HFF-Myc (cell line): Measurements from ENCODE around the gene CTNND2.

Experiments
- DNase-seq: peaks from one replicate; pipeline ENCODE4 v3.0.0-alpha.2; 2011; ENCODE audit warnings: low read depth; ENCODE audit errors: extremely low read depth
- H3K4me3 ChIP-seq: replicated peaks from 2 replicates; pipeline ENCODE4 v1.5.1; 2011; ENCODE audit warnings: low read depth, mild to moderate bottlenecking, control low read depth, low read length
- TF ChIP-seq, protein P1 (sequence below): IDR thresholded peaks from 2 replicates; pipeline ENCODE4 v1.5.1; 2012; ENCODE audit warnings: mild to moderate bottlenecking, low read depth, low read length, control low read depth; ENCODE audit errors: missing control alignments

The CTNND2 gene

DNA sequence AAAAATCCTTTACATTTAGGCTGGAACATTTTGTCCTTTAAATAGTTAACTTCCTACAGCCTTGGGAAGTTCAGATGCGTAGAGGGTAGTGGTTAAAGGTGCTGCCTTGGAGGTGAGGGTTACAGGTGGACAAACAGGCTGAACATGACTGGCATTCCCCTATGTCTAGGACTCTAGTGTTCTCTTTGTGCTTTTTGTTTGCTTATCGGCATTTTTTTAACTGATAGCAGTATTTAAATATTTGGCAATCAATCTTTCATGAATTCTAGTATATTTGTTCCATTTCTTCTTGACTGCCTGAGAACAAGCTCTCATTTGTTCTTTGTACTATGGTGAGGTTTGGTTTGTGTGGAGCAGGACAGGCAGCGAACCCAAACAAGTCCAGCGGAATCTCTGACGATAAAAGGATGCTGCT lies 307.6 kb downstream of the CTNND2 start:
- no peak overlapping the region for H3K4me3 ChIP-seq
- TF ChIP-seq, protein P1, sequence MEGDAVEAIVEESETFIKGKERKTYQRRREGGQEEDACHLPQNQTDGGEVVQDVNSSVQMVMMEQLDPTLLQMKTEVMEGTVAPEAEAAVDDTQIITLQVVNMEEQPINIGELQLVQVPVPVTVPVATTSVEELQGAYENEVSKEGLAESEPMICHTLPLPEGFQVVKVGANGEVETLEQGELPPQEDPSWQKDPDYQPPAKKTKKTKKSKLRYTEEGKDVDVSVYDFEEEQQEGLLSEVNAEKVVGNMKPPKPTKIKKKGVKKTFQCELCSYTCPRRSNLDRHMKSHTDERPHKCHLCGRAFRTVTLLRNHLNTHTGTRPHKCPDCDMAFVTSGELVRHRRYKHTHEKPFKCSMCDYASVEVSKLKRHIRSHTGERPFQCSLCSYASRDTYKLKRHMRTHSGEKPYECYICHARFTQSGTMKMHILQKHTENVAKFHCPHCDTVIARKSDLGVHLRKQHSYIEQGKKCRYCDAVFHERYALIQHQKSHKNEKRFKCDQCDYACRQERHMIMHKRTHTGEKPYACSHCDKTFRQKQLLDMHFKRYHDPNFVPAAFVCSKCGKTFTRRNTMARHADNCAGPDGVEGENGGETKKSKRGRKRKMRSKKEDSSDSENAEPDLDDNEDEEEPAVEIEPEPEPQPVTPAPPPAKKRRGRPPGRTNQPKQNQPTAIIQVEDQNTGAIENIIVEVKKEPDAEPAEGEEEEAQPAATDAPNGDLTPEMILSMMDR = no peak
- no peak for DNase-seq

DNA sequence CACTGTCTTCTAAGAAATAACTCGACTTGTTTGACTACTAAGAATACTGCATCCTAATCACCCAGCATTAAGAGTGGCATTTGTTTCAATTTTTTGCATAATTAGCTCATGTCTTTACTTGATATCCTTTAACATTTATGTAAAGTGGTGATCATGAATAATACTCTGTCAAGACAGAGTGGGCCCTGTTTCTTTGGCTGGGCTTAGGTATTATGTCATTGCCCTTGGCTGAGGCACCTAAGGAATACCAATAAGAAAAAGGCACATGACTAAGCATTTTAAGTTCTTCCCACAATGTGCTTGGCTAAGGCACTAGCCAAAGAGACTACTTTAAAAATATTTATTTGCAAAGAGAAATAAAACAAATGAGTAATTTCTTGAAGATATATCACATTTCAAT lies 308.1 kb downstream of the CTNND2 start:
- TF ChIP-seq, protein P1 = no peak
- DNase-seq = no peak
- no peak overlapping the region for H3K4me3 ChIP-seq

DNA sequence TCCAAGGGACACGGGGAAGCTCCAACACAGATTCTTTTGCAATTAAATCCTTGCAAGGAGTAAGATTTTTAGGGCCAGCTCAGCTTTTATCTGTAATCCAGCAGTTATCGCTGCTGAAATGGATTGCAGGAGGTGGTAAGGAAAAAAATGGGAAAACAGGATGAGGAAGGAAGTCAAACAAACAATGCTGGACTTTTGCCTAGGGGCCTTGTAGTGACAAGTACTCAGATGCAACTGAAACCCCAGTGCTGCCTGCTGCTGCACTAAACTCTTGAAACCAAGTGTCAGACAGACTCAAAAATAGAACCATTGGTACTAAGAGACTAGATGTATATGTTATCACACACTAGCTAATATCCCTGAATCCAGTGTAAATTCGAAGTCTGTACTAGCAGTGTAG lies 309.2 kb downstream of the CTNND2 start:
- no peak for DNase-seq
- TF ChIP-seq, protein P1 = no peak
- H3K4me3 ChIP-seq = no peak overlapping the region

DNA sequence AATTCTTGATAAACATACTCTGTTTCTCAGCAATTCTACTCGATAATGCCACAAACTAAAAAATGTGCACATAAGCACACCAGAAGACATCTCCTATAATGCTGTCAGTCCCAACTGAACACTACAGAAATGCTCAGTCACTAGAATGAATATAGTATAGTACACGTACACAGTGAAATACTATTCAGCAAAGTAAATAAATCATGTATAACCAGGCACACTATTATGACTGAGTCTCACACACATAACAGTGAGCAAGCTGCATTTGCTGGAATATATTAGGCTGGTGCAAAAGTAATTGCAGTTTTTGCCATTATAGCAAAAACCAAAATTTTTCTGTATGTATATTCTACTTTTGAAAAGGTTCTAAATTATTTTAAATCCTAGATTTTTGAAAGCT lies 310.2 kb downstream of the CTNND2 start:
- no peak for DNase-seq
- TF ChIP-seq, protein P1 = no peak
- no peak overlapping the region for H3K4me3 ChIP-seq

DNA sequence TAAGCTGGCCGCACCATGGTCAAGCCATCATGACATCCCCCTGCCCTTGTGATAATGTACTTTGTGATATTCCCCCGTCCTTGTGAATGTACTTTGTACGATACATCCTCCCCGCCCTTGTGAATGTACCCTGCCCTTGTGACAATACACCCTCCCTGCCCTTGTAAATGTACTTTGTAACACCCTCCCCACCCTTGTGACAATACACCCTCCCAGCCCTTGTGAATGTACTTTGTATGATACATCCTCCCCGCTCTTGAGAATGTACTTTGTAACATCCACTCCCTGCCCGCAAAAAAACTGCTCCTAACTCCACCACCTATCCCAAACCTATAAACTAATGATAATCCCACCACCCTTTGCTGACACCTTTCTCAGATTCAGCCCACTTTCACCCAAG lies 313.8 kb downstream of the CTNND2 start:
- DNase-seq = no peak
- TF ChIP-seq, protein P1 = no peak
- no peak overlapping the region for H3K4me3 ChIP-seq

DNA sequence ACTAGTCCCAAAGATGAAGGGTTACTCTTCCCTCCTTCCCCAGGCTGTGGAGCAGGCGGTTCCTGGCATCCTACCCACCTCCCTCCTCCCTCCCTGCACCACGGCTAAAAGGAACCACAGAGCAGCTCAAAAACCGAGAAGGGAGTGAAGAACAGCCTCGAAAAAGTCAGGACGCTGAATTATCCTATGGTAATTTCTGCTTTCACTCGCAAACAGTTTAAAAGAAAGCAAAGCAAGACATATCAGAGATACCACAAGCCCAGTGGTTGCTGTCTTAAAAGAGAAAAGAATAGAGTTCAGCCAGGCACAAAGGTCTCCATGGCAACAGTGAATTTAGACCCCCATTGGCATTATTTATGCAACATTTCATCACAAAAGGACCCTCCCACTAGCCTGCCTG lies 315.4 kb downstream of the CTNND2 start:
- no peak for DNase-seq
- TF ChIP-seq, protein P1 = no peak
- no peak overlapping the region for H3K4me3 ChIP-seq

DNA sequence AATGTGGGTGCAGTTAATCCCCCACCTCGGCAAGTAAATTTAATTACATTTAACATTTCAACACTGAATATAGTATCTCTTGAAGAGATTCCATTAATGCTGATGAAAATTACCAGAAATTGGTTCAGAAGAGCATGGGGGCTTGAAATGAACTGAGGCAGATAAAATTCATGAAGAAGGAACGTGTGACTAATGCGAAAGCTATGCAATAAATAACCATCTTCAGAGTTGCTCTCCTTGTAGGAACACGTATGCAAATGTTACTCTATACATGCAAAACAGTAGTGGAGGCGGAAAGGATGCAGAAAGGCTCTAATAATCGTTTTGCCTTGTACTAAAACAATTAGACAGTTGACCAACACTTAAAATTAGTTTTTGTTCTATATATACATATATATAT lies 320.2 kb downstream of the CTNND2 start:
- no peak for DNase-seq
- TF ChIP-seq, protein P1 = no peak
- no peak overlapping the region for H3K4me3 ChIP-seq
